HG02884 (cell line): Measurements from ENCODE around the gene RIN3.

Experiments
- ATAC-seq: cut with Tn5 transposase; IDR thresholded peaks from one replicate; pipeline ENCODE4 v1.9.1; 2021; ENCODE audit warnings: mild to moderate bottlenecking, moderate library complexity; ENCODE audit not compliant: unreplicated experiment

The RIN3 gene

GRCh38 chr14:92506231-92506630 is 7.3 kb upstream of the RIN3 start:
- no peak for ATAC-seq

- ATAC-seq = no peak
Measured at GRCh38 chr14:92507174-92507768, 6.3 kb upstream of the RIN3 start.

- ATAC-seq = no peak
Measured at GRCh38 chr14:92510972-92511371, 2.6 kb upstream of the RIN3 start.

GRCh38 chr14:92511453-92512238 is 1.9 kb upstream of the RIN3 start:
- no peak for ATAC-seq

- no peak for ATAC-seq
Measured at GRCh38 chr14:92512807-92513203, 776 bp upstream of the RIN3 start.

- peak; percentile 27 for ATAC-seq
Measured at GRCh38 chr14:92513966-92514843, 624 bp downstream of the RIN3 start.

- ATAC-seq = no peak
Measured at GRCh38 chr14:92514844-92515514, 1.4 kb downstream of the RIN3 start.

GRCh38 chr14:92515546-92516343 is 2.2 kb downstream of the RIN3 start:
- no peak for ATAC-seq

- no peak for ATAC-seq
Measured at GRCh38 chr14:92516344-92516965, 2.9 kb downstream of the RIN3 start.

GRCh38 chr14:92516966-92517506 is 3.5 kb downstream of the RIN3 start:
- no peak for ATAC-seq

- ATAC-seq = no peak
Measured at GRCh38 chr14:92517761-92518160, 4.2 kb downstream of the RIN3 start.

GRCh38 chr14:92519246-92520101 is 5.9 kb downstream of the RIN3 start:
- no peak for ATAC-seq

GRCh38 chr14:92520102-92521057 is 6.8 kb downstream of the RIN3 start:
- ATAC-seq = no peak

- ATAC-seq = no peak
Measured at GRCh38 chr14:92521058-92521415, 7.5 kb downstream of the RIN3 start.

- ATAC-seq = no peak
Measured at GRCh38 chr14:92523752-92524151, 10.2 kb downstream of the RIN3 start.

GRCh38 chr14:92524602-92525185 is 11.1 kb downstream of the RIN3 start:
- ATAC-seq = no peak
